CD4-positive, alpha-beta T cell treated with Interferon gamma for 1 hour (primary cell): ENCODE data around the gene POU6F2.

Experiments used
- DNase-seq: peaks from one replicate; pipeline ENCODE4 v3.0.0-alpha.2; 2020

The POU6F2 gene

GRCh38 chr7:39414224-39415035, 436.7 kb downstream of the POU6F2 start:
- peak; percentile 35 for DNase-seq

- no peak for DNase-seq
These were observed 437.5 kb downstream of the POU6F2 start for GRCh38 chr7:39415091-39415787.

GRCh38 chr7:39416866-39417265, 439.2 kb downstream of the POU6F2 start:
- no peak for DNase-seq

- no peak for DNase-seq
These were observed 439.9 kb downstream of the POU6F2 start for GRCh38 chr7:39417642-39418041.

- DNase-seq: no peak
These were observed 443.5 kb downstream of the POU6F2 start for GRCh38 chr7:39421251-39421650.

- no peak for DNase-seq
These were observed 444.0 kb downstream of the POU6F2 start for GRCh38 chr7:39421661-39422060.

- DNase-seq: no peak
These were observed 450.5 kb downstream of the POU6F2 start for GRCh38 chr7:39428221-39428620.

GRCh38 chr7:39429421-39429820, 451.7 kb downstream of the POU6F2 start:
- no peak for DNase-seq

GRCh38 chr7:39430441-39430840, 452.7 kb downstream of the POU6F2 start:
- no peak for DNase-seq

- no peak for DNase-seq
These were observed 453.4 kb downstream of the POU6F2 start for GRCh38 chr7:39430909-39431641.

GRCh38 chr7:39432368-39432767, 454.7 kb downstream of the POU6F2 start:
- no peak for DNase-seq

- no peak for DNase-seq
These were observed 455.2 kb downstream of the POU6F2 start for GRCh38 chr7:39432807-39433416.

- DNase-seq: no peak
These were observed 455.8 kb downstream of the POU6F2 start for GRCh38 chr7:39433550-39433949.

- DNase-seq: no peak
These were observed 456.3 kb downstream of the POU6F2 start for GRCh38 chr7:39434012-39434411.

- no peak for DNase-seq
These were observed 468.8 kb downstream of the POU6F2 start for GRCh38 chr7:39446546-39446945.

GRCh38 chr7:39451901-39452300, 474.2 kb downstream of the POU6F2 start:
- no peak for DNase-seq

GRCh38 chr7:39453743-39454355, 476.1 kb downstream of the POU6F2 start:
- no peak for DNase-seq

GRCh38 chr7:39458061-39458745, 480.5 kb downstream of the POU6F2 start:
- DNase-seq: no peak

GRCh38 chr7:39459636-39460035, 481.9 kb downstream of the POU6F2 start:
- DNase-seq: no peak

GRCh38 chr7:39460486-39460885, 482.8 kb downstream of the POU6F2 start:
- DNase-seq: no peak

- DNase-seq: no peak
These were observed 483.6 kb downstream of the POU6F2 start for GRCh38 chr7:39461263-39461820.

GRCh38 chr7:39463252-39463651, 485.5 kb downstream of the POU6F2 start:
- DNase-seq: no peak
